ENCODE measurements around the gene PTPRN2.

- TF ChIP-seq EP300 (IDR thresholded peaks at IDR 0.05) (no peak), CTCF (IDR thresholded peaks at IDR 0.05) (no peak), POLR2A (IDR thresholded peaks at IDR 0.05) (no peak), POLR2AphosphoS5 (IDR thresholded peaks at IDR 0.05) (no peak)
These were observed 805.6 kb downstream of the PTPRN2 start for GRCh38 chr7:157782041-157782440.
